Right lobe of liver (tissue), 6 donors: Measurements from ENCODE around the gene SLC17A9. TPM values are rescaled to one million over a fixed set of nuclear protein-coding genes. Genes with fewer than 3 reads are reported as not detected.

ENCODE experiments used
- ATAC-seq, 4 donors: fragments of 200-7000 bp; cut with Tn5 transposase; one replicate each; pipeline ENCODE4 v1.9.1; 2020; ENCODE audit warnings: mild to moderate bottlenecking in 4 of 4, moderate library complexity in 4 of 4
- DNase-seq, 3 donors: peaks; one replicate each; pipeline ENCODE4 v3.0.0-alpha.2; 2020
- H3K27ac ChIP-seq, 3 donors: fragments of 200-600 bp; one replicate each; pipeline ENCODE4 v1.8.0; 2022
- H3K27me3 ChIP-seq, 2 donors: fragments of 200-600 bp; one replicate each; pipeline ENCODE4 v1.8.0; 2022
- H3K36me3 ChIP-seq, 4 donors: fragments of 200-600 bp; sonication (generic) in 1 of 4; one replicate each; pipeline versions ENCODE4 v1.5.1 to v1.8.0; 2017 to 2022; ENCODE audit warnings: control low read depth in 1 of 4
- H3K4me1 ChIP-seq, 4 donors: fragments of 200-600 bp; sonication (generic) in 1 of 4; one replicate each; pipeline versions ENCODE4 v1.5.1 to v1.8.0; 2017 to 2022; ENCODE audit warnings: control low read depth in 1 of 4
- H3K4me3 ChIP-seq, 3 donors: fragments of 200-600 bp; one replicate each; pipeline ENCODE4 v1.8.0; 2022
- H3K9me3 ChIP-seq, 4 donors: fragments of 200-600 bp; sonication (generic) in 1 of 4; one replicate each; pipeline versions ENCODE4 v1.5.1 to v1.8.0; 2017 to 2022; ENCODE audit warnings: control low read depth in 1 of 4
- POLR2A ChIP-seq: fragments of 450-650 bp; IDR thresholded peaks from one replicate; pipeline ENCODE4 v1.6.1; 2017; ENCODE audit warnings: antibody characterized with exemption, mild to moderate bottlenecking
- WGBS: methylation state at CpG from one replicate; pipeline ENCODE4 v1.1.6; 2018; ENCODE audit warnings: low coverage, low lambda C conversion rate; ENCODE audit not compliant: insufficient coverage; ENCODE audit errors: missing lambda C conversion rate; 5-methylcytosine and 5-hydroxymethylcytosine counted together
- intact Hi-C, 2 donors: fragments of 100-400 bp; cut with DNase I; formaldehyde crosslinking; loops; one replicate each; pipeline versions ENCODE4 v1.11.2 to v1.14.1; 2022
- total RNA-seq, 6 experiments: library from RNA; depleted of rRNA in 2 of 6; stranded (reverse); fragments of >200 nt in 2 of 6; fragmentation: NEBNext Ultra II Directional in 3 of 6; extraction: Animal tissue kit (Norgen Biotek cat#: 25700) in 3 of 6; gene quantifications; one replicate each; pipeline versions ENCODE4 v1.1.0 to v1.2.4, GENCODE V29; 2016 to 2023
- TF ChIP-seq, protein P1 (sequence below), 4 donors: fragments of 200-600 bp in 3 of 4; fragments of 450-650 bp in 1 of 4; IDR thresholded peaks; one replicate each; pipeline versions ENCODE4 v1.5.1 to v1.8.0; 2016 to 2022; ENCODE audit warnings: antibody characterized with exemption in 4 of 4, mild to moderate bottlenecking in 2 of 4
- donor health status: DM: no; HTN: yes; CAD: no.
- donor health status: DM: no; HTN: no; CAD: no.
- donor health status: DM: no; HTN: no; CAD: no.
- donor health status: DM: no; HTN: yes; CAD: no.
- donor health status: DM: no; HTN: yes; CAD: no.

Gene SLC17A9
- total RNA-seq, 6 experiments from 2014 or later: 29.8 to 99.4 (median 54.1) TPM

DNA sequence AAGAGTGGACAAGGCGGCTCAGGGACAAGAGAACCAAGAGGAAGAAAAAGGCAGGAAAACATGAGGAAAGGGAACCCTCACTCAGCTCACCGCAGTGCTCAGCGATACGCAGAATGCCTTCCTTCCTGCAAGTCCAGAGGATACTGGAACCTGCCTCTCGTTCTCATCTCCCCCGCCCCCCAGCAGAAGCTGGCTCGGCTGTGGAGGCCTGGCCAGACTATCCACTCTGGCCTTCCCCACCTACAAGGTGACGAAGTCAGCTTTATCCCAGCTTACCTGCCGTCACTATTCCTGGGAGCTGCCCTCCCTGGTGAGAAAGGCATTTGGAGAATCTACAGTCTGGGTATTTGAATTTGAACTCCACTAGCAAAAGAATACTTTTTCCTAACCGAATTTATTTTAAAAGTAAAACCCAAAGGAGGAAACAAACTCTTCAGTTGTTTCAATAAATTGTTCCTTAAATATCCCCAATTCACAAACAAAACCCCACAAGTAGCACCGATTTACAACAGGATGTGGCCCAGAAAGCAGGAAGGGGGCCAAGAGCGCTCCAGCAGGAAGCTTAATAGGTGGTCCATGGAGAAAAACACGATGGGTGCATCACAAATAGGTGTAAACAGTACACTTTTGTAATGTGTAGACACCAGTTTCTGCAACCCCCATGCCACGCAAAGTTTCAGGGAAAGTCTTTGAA lies 24.1 kb upstream of the SLC17A9 start:
- 14% methylated on average over 11 of the region's 14 CpGs for WGBS
- peak overlapping the region; percentile 39 to 60 (median 41) for H3K4me3 ChIP-seq
- no peaks in the 10 kb centered on the region for H3K27me3 ChIP-seq
- intact Hi-C loops: no loop called here
- no peaks in the 10 kb centered on the region for H3K36me3 ChIP-seq
- H3K4me1 ChIP-seq: peaks cover 0 to 46% (median 14%) of the 10 kb centered on the region in 4 donors
- ATAC-seq: no peak
- peak overlapping the region; percentile 39 to 79 (median 74) for H3K27ac ChIP-seq
- H3K9me3 ChIP-seq: no peaks in the 10 kb centered on the region
- DNase-seq: no peak
- TF ChIP-seq, protein P1, sequence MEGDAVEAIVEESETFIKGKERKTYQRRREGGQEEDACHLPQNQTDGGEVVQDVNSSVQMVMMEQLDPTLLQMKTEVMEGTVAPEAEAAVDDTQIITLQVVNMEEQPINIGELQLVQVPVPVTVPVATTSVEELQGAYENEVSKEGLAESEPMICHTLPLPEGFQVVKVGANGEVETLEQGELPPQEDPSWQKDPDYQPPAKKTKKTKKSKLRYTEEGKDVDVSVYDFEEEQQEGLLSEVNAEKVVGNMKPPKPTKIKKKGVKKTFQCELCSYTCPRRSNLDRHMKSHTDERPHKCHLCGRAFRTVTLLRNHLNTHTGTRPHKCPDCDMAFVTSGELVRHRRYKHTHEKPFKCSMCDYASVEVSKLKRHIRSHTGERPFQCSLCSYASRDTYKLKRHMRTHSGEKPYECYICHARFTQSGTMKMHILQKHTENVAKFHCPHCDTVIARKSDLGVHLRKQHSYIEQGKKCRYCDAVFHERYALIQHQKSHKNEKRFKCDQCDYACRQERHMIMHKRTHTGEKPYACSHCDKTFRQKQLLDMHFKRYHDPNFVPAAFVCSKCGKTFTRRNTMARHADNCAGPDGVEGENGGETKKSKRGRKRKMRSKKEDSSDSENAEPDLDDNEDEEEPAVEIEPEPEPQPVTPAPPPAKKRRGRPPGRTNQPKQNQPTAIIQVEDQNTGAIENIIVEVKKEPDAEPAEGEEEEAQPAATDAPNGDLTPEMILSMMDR (IDR thresholded peaks at IDR 0.05): no peak
- TF ChIP-seq POLR2A: no peak

GRCh38 chr20:62929051-62929538 lies 23.4 kb upstream of the SLC17A9 start:
- H3K36me3 ChIP-seq: no peaks in the 10 kb centered on the region
- H3K4me3 ChIP-seq: peak overlapping the region; percentile 39 to 60 (median 41)
- TF ChIP-seq POLR2A: peak; percentile 56
- TF ChIP-seq, protein P1 (IDR thresholded peaks at IDR 0.05): no peak
- H3K27ac ChIP-seq: peak overlapping the region; percentile 39 to 79 (median 74)
- 0% methylated on average over 17 of the region's 44 CpGs for WGBS
- ATAC-seq (peak; percentile 68 to 84 (median 74)), DNase-seq (peak; percentile 86 to 94 (median 92))
- no peaks in the 10 kb centered on the region for H3K9me3 ChIP-seq
- no peaks in the 10 kb centered on the region for H3K27me3 ChIP-seq
- peaks cover 0 to 40% (median 13%) of the 10 kb centered on the region in 4 donors for H3K4me1 ChIP-seq
- intact Hi-C loops: no loop called here

DNA sequence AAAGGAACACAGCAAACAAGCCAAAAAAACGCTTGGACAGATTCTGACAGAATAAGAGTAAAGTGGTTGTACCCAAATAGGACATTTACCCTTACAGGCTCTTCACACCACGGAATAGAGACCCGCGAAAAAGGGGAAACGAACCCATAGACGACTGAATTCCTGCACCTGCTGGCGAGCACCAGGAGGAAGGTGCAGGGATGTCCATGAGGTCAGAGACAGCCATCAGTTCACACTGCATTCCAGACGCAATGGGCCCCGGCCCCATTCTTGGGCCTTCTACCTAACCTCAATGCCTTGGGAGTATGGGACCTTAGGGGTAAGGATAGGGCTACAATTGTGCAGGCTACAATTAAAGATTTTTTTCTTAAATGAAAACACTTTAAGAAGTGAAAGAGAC lies 21.0 kb upstream of the SLC17A9 start:
- no peaks in the 10 kb centered on the region for H3K9me3 ChIP-seq
- peaks cover 0 to 37% (median 16%) of the 10 kb centered on the region in 4 donors for H3K4me1 ChIP-seq
- intact Hi-C loops: no loop called here
- no peak overlapping the region for H3K4me3 ChIP-seq
- DNase-seq (no peak), ATAC-seq (no peak)
- no peaks in the 10 kb centered on the region for H3K27me3 ChIP-seq
- H3K27ac ChIP-seq: no peak overlapping the region
- TF ChIP-seq, protein P1 (IDR thresholded peaks at IDR 0.05): no peak
- no peak for TF ChIP-seq POLR2A
- WGBS: 62% methylated on average over 9 of the region's 9 CpGs
- H3K36me3 ChIP-seq: no peaks in the 10 kb centered on the region

GRCh38 chr20:62933966-62934365 lies 18.5 kb upstream of the SLC17A9 start:
- no peak for TF ChIP-seq POLR2A
- TF ChIP-seq, protein P1 (IDR thresholded peaks at IDR 0.05): no peak
- no peaks in the 10 kb centered on the region for H3K9me3 ChIP-seq
- H3K4me1 ChIP-seq: peaks cover 0 to 21% (median 10%) of the 10 kb centered on the region in 4 donors
- ATAC-seq (no peak), DNase-seq (no peak)
- intact Hi-C loops: no loop called here
- 100% methylated on average over 1 of the region's 3 CpGs for WGBS
- no peak overlapping the region for H3K27ac ChIP-seq
- no peaks in the 10 kb centered on the region for H3K36me3 ChIP-seq
- H3K27me3 ChIP-seq: no peaks in the 10 kb centered on the region
- no peak overlapping the region for H3K4me3 ChIP-seq
